ENCODE data around the gene VSIG1.

The VSIG1 gene

GRCh38 chrX:108126661-108127060 is 81.8 kb downstream of the VSIG1 start:
- TF ChIP-seq CTCF (IDR thresholded peaks at IDR 0.05; ENCODE audit: low read depth, low read length) = no peak
- DNase-seq (ENCODE audit: low read depth in 2 of 2) = peak in 1 of 2 donors; percentile 43
- no peak overlapping the region for H3K4me3 ChIP-seq (replicated peaks in 1 of 2; ENCODE audit: low read depth in 2 of 2, low read length in 2 of 2)

GRCh38 chrX:108127152-108127551 is 82.3 kb downstream of the VSIG1 start:
- no peak for DNase-seq (ENCODE audit: low read depth in 2 of 2)
- H3K4me3 ChIP-seq (replicated peaks in 1 of 2; ENCODE audit: low read depth in 2 of 2, low read length in 2 of 2) = no peak overlapping the region
- TF ChIP-seq CTCF (IDR thresholded peaks at IDR 0.05; ENCODE audit: low read depth, low read length) = no peak
